Endothelial cell of umbilical vein (primary cell): ENCODE data around the gene GRSF1. TPM values are rescaled to one million over a fixed set of nuclear protein-coding genes. Genes with fewer than 3 reads are reported as not detected.

Experiments
- BruUV-seq: library from RNA; stranded (reverse); fragments of 400-500 nt; replicated peaks from 2 replicates; lab custom pipeline; 2021; lab: Mats Ljungman, UMichigan
- CTCF ChIA-PET: fragments of 300-600, 350-600 bp; sonication (Branson Sonifier 250); formaldehyde crosslinking; loops from one replicate; lab custom pipeline; 2021; ENCODE audit warnings: antibody characterized with exemption, inconsistent platforms; lab: Charles Lee
- POLR2A ChIA-PET: fragments of 300-600, 350-600 bp; sonication (Branson Sonifier 250); formaldehyde crosslinking; loops from one replicate; lab custom pipeline; 2021; ENCODE audit warnings: antibody characterized with exemption, inconsistent platforms; lab: Charles Lee
- DNase-seq: peaks from one replicate; pipeline ENCODE4 v3.0.0-alpha.2; 2011; ENCODE audit warnings: low read depth, low spot score
- FAIRE-seq: peaks from 2 replicates; lab custom pipeline; 2011; peaks lifted over from hg19 to GRCh38; lab: Jason Lieb, UNC
- H2AFZ ChIP-seq: 2 replicates; pipeline ENCODE4 v1.6.0; 2012; ENCODE audit warnings: low read depth, low read length, control low read depth, inconsistent platforms
- H3K27ac ChIP-seq: 2 replicates; pipeline ENCODE4 v1.5.1; 2011; ENCODE audit warnings: low read depth, mild to moderate bottlenecking, control low read depth, low read length, moderate library complexity; ENCODE audit not compliant: insufficient read depth
- H3K27me3 ChIP-seq, 2 experiments: 2 replicates each; pipeline versions ENCODE4 v1.6.0 to v1.6.1; 2011; ENCODE audit warnings: low read length in 2 of 2, mixed read lengths in 1 of 2; ENCODE audit not compliant: control insufficient read depth in 2 of 2, insufficient read depth in 2 of 2
- H3K36me3 ChIP-seq, 2 experiments: 2 replicates in 1 of 2; 3 replicates in 1 of 2; pipeline ENCODE4 v1.5.1; 2011; ENCODE audit warnings: low read length in 2 of 2, mild to moderate bottlenecking in 1 of 2, moderate library complexity in 1 of 2; ENCODE audit not compliant: control insufficient read depth in 2 of 2, insufficient read depth in 2 of 2; ENCODE audit errors: extremely low read depth in 1 of 2
- H3K4me1 ChIP-seq: 3 replicates; pipeline ENCODE4 v1.5.1; 2011; ENCODE audit warnings: mild to moderate bottlenecking, low read length; ENCODE audit not compliant: control insufficient read depth, insufficient read depth; ENCODE audit errors: extremely low read depth
- H3K4me2 ChIP-seq: 2 replicates; pipeline ENCODE4 v1.6.1; 2011; ENCODE audit warnings: low read length, control low read depth, mixed read lengths; ENCODE audit not compliant: insufficient read depth
- H3K4me3 ChIP-seq, 3 experiments: fragments of 200-600 bp in 1 of 3; sonication (generic), shearing (Covaris generic) in 1 of 3; replicated peaks in 1 of 3; 2 replicates each; pipeline ENCODE4 v1.5.1; 2011 to 2016; ENCODE audit warnings: control low read depth in 3 of 3, low read length in 3 of 3, mild to moderate bottlenecking in 2 of 3, inconsistent platforms in 1 of 3, low read depth in 1 of 3, moderate library complexity in 1 of 3; ENCODE audit not compliant: insufficient read depth in 1 of 3
- H3K79me2 ChIP-seq: 2 replicates; pipeline ENCODE4 v1.6.0; 2012; ENCODE audit warnings: low read length, inconsistent platforms; ENCODE audit not compliant: control insufficient read depth, insufficient read depth
- H3K9ac ChIP-seq: replicated peaks from 2 replicates; pipeline ENCODE3; 2011; ENCODE audit warnings: low read length, control low read depth; ENCODE audit not compliant: insufficient read depth; ENCODE audit errors: extremely low read depth
- H3K9me1 ChIP-seq: replicated peaks from 3 replicates; pipeline ENCODE4 v1.6.0; 2011; ENCODE audit warnings: mild to moderate bottlenecking, low read length; ENCODE audit not compliant: control insufficient read depth, insufficient read depth; ENCODE audit errors: extremely low read depth
- H3K9me3 ChIP-seq: replicated peaks from 2 replicates; pipeline ENCODE4 v1.5.1; 2012; ENCODE audit warnings: low read length, inconsistent platforms; ENCODE audit not compliant: control insufficient read depth, insufficient read depth
- H4K20me1 ChIP-seq: replicated peaks from 2 replicates; pipeline ENCODE3; 2011; ENCODE audit warnings: mild to moderate bottlenecking, low read length; ENCODE audit not compliant: control insufficient read depth, insufficient read depth; ENCODE audit errors: extremely low read depth
- EZH2 ChIP-seq: IDR thresholded peaks from 2 replicates; pipeline ENCODE4 v1.6.1; 2012; ENCODE audit warnings: borderline replicate concordance, low read depth, mild to moderate bottlenecking, moderate library complexity, low read length, inconsistent platforms; ENCODE audit not compliant: severe bottlenecking
- FOS ChIP-seq: IDR thresholded peaks from 2 replicates; pipeline ENCODE4 v1.6.1; 2011; ENCODE audit warnings: mild to moderate bottlenecking, low read length, moderate library complexity, borderline replicate concordance; ENCODE audit not compliant: insufficient read depth
- GATA2 ChIP-seq: IDR thresholded peaks from 2 replicates; pipeline ENCODE4 v1.7.0; 2011; ENCODE audit warnings: low read depth, mild to moderate bottlenecking, moderate library complexity, mixed read lengths, low read length; ENCODE audit not compliant: insufficient read length, insufficient read depth
- JUN ChIP-seq: IDR thresholded peaks from 2 replicates; pipeline ENCODE4 v1.6.1; 2011; ENCODE audit warnings: borderline replicate concordance, low read depth; ENCODE audit not compliant: insufficient read length, insufficient read depth
- MYC ChIP-seq: IDR thresholded peaks from one replicate; pipeline ENCODE4 v1.6.1; 2011; ENCODE audit warnings: mild to moderate bottlenecking, low read depth, low read length
- POLR2A ChIP-seq: IDR thresholded peaks from 2 replicates; pipeline ENCODE4 v1.6.1; 2012; ENCODE audit warnings: low read depth, mild to moderate bottlenecking, control low read depth, low read length
- POLR2AphosphoS5 ChIP-seq: IDR thresholded peaks from 2 replicates; pipeline ENCODE4 v1.6.1; 2012; ENCODE audit warnings: low read depth, mild to moderate bottlenecking, control low read depth, low read length, moderate library complexity; ENCODE audit not compliant: insufficient read depth
- dilution Hi-C: fragments of 300-500 bp; cut with MboI; formaldehyde crosslinking; loops from one replicate; pipeline ENCODE4 v1.15.0; 2019; ENCODE audit warnings: low sequenced_read_pairs; ENCODE audit not compliant: extremely low pct_ligation_motif_present
- intact Hi-C: fragments of 100-400 bp; cut with micrococcal nuclease; formaldehyde crosslinking; loops from one replicate; pipeline ENCODE4 v1.10.0; 2022
- polyA plus RNA-seq, 4 experiments: library from polyadenylated mRNA; depleted of rRNA in 3 of 4; stranded (reverse) in 3 of 4; unstranded in 1 of 4; fragments of >200 nt; gene quantifications; 2 replicates each; pipeline versions ENCODE4 v1.2.1 to v1.2.3, GENCODE V29; 2011 to 2012; ENCODE audit warnings: missing spikeins in 1 of 4
- total RNA-seq: library from RNA; stranded (reverse); gene quantifications from 2 replicates; pipeline ENCODE4 v1.2.3, GENCODE V29; 2021
- TF ChIP-seq, protein P1 (sequence below): IDR thresholded peaks from 2 replicates; pipeline ENCODE4 v1.6.1; 2011; ENCODE audit not compliant: insufficient read depth, insufficient read length
- TF ChIP-seq, protein P2 (sequence below), 2 donors: IDR thresholded peaks; 1 replicate in 1 of 2; 2 replicates in 1 of 2; pipeline ENCODE4 v1.5.1; 2011; ENCODE audit warnings: low read length in 2 of 2, mild to moderate bottlenecking in 2 of 2, moderate library complexity in 2 of 2, control low read depth in 1 of 2, inconsistent platforms in 1 of 2, low read depth in 1 of 2; ENCODE audit not compliant: insufficient read depth in 1 of 2; ENCODE audit errors: extremely low read depth in 1 of 2

The GRSF1 gene
- total and polyA plus RNA-seq, 2 donors (not counting 3 experiments of a cell fraction or from before 2014, with no cell fraction given) = 29.1 to 70.7 TPM

DNA sequence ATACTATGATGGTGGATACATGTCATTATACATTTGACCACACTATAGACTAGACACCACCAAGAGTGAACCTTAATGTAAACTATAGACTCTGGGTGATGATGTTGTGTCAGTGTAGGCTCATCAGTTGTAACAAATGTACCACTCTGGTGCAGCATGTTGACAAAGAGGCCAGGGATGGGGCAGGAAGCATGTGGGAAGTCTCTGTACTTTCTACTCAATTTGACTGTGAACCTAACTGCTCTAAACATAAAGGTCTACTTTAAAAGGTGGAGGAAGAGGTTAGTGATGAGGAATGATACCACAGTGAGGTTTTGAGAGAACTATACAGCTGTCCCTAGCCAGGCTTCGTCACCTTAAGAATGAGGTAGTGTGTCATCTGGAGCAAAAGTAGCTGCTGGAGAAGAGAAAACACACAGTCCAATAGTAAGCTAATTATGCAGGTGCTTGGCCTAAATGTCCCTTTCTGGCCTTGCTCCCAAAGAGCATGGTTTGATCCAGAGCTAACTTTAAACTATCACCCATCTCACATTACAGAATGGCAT is 38.4 kb downstream of the GRSF1 start:
- Histone ChIP-seq H3K9me3 (no peaks in the 10 kb centered on the region), H3K79me2 (no peaks in the 10 kb centered on the region), H3K27ac (no peak overlapping the region), H3K36me3 (no peaks in the 10 kb centered on the region), H3K4me2 (no peak overlapping the region), H4K20me1 (no peaks in the 10 kb centered on the region), H3K9me1 (no peaks in the 10 kb centered on the region), H3K4me3 (no peak overlapping the region), H3K9ac (no peak overlapping the region), H2AFZ (no peak overlapping the region), H3K4me1 (no peaks in the 10 kb centered on the region), H3K27me3 (no peaks in the 10 kb centered on the region)
- FAIRE-seq (no peak), DNase-seq (no peak)
- intact Hi-C loops = no loop called here
- POLR2A ChIA-PET = no interaction called here
- no TSS peak for BruUV-seq
- dilution Hi-C loops = no loop called here
- CTCF ChIA-PET = interaction anchor here (0.6 kb wide), 1 partner anchor 34 kb away, joined by 6 read pairs; no protein-coding TSS in a partner anchor
- TF ChIP-seq POLR2A (no peak), POLR2AphosphoS5 (no peak), JUN (no peak), EZH2 (no peak), MYC (no peak), GATA2 (no peak), FOS (no peak)
- TF ChIP-seq, protein P1, sequence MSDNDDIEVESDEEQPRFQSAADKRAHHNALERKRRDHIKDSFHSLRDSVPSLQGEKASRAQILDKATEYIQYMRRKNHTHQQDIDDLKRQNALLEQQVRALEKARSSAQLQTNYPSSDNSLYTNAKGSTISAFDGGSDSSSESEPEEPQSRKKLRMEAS = no peak
- TF ChIP-seq, protein P2, sequence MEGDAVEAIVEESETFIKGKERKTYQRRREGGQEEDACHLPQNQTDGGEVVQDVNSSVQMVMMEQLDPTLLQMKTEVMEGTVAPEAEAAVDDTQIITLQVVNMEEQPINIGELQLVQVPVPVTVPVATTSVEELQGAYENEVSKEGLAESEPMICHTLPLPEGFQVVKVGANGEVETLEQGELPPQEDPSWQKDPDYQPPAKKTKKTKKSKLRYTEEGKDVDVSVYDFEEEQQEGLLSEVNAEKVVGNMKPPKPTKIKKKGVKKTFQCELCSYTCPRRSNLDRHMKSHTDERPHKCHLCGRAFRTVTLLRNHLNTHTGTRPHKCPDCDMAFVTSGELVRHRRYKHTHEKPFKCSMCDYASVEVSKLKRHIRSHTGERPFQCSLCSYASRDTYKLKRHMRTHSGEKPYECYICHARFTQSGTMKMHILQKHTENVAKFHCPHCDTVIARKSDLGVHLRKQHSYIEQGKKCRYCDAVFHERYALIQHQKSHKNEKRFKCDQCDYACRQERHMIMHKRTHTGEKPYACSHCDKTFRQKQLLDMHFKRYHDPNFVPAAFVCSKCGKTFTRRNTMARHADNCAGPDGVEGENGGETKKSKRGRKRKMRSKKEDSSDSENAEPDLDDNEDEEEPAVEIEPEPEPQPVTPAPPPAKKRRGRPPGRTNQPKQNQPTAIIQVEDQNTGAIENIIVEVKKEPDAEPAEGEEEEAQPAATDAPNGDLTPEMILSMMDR (IDR thresholded peaks at IDR 0.05; ENCODE audit: extremely low read depth in 1 of 2, insufficient read depth in 1 of 2, low read depth in 1 of 2, low read length in 2 of 2) = no peak
